ENCODE results near the gene LY86. TPM values are rescaled to one million over a fixed set of nuclear protein-coding genes. Genes with fewer than 3 reads are reported as not detected.

LY86 gene
- total RNA-seq, 1 experiment from 2014 or later = not detected

DNA sequence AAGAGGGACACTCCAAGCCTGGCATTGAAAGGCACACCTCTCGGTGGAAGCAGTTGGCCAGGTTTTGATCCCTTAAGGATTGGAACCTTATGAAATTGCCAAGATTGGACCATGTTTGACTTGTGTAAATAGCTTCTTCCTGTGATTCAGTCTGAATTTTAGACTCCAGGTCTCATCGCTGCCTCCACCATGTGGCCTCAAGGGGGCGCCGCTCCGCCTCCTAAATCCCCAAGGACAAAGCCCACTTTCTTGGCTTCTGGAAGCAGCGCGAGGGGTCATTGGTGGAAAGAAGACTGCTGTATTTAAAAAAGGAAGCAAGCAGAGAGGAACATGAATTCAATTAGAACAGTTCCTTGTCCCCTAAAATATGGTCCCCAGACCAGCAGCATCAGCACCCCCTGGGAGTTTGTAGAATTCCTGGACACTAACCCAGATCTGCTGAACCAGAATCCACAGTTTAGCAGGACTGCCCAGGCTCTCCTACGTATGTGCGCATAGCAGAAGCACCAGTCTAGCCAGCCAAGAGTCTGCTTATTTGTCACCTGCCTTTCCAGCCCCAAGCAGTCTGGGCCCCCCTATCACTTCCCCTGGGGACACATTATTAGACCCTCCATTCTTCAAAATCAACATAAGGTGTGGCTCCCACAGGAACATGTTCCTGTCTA, 108.5 kb downstream of the LY86 start:
- TF ChIP-seq, protein P1, sequence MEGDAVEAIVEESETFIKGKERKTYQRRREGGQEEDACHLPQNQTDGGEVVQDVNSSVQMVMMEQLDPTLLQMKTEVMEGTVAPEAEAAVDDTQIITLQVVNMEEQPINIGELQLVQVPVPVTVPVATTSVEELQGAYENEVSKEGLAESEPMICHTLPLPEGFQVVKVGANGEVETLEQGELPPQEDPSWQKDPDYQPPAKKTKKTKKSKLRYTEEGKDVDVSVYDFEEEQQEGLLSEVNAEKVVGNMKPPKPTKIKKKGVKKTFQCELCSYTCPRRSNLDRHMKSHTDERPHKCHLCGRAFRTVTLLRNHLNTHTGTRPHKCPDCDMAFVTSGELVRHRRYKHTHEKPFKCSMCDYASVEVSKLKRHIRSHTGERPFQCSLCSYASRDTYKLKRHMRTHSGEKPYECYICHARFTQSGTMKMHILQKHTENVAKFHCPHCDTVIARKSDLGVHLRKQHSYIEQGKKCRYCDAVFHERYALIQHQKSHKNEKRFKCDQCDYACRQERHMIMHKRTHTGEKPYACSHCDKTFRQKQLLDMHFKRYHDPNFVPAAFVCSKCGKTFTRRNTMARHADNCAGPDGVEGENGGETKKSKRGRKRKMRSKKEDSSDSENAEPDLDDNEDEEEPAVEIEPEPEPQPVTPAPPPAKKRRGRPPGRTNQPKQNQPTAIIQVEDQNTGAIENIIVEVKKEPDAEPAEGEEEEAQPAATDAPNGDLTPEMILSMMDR (IDR thresholded peaks at IDR 0.05; ENCODE audit: unreplicated experiment) = peak; percentile 48
- DNase-seq (ENCODE audit: unreplicated experiment) = peak; percentile 82
- intact Hi-C loops (cut with micrococcal nuclease) = no loop called here
- CTCF ChIA-PET = interaction anchor here (0.5 to 1.9 kb wide), 11 partner anchors 10 to 547 kb away, joined by 3 to 11 read pairs (median 5); no protein-coding TSS in a partner anchor
- Mint-ChIP-seq H3K4me3 (ENCODE audit: unreplicated experiment) (no peak overlapping the region), H3K9me3 (ENCODE audit: unreplicated experiment) (no peaks in the 10 kb centered on the region), H3K27me3 (ENCODE audit: insufficient read depth, unreplicated experiment) (no peaks in the 10 kb centered on the region), H3K36me3 (ENCODE audit: insufficient read depth, unreplicated experiment) (no peaks in the 10 kb centered on the region), H3K4me1 (ENCODE audit: insufficient read depth, unreplicated experiment) (peaks cover 50% of the 10 kb centered on the region), H3K27ac (ENCODE audit: low read depth, unreplicated experiment) (peak overlapping the region; percentile 97)
- BruUV-seq (replicated peaks) = no TSS peak
- POLR2A ChIA-PET = interaction anchor here (0.9 to 3.0 kb wide), 5 partner anchors 11 to 22 kb away, joined by 3 to 22 read pairs (median 4); no protein-coding TSS in a partner anchor

DNA sequence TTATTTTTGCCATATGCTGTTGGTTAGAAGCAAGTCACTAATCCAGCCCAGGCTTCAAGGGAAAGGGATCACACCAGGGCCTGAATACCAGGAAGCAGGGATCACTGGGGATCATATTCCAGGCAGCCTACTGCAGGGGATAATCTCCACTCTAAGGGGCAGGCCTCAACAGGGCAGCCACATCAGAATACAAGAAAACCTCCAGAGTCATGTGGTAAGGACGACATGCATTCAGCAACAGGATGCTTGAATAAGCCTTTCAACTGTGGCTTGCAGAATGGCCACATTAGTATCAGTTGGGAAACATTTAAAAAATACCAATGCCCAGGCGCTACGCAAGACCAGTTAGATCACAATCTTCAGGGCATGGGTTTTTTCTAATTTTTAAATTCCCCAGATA, 109.1 kb downstream of the LY86 start:
- DNase-seq (ENCODE audit: unreplicated experiment) = no peak
- no peaks in the 10 kb centered on the region for H3K9me3 Mint-ChIP-seq (ENCODE audit: unreplicated experiment)
- intact Hi-C loops (cut with micrococcal nuclease) = no loop called here
- ChIA-PET CTCF (interaction anchor here (1.4 kb wide), 1 partner anchor 106 kb away, joined by 5 read pairs; no protein-coding TSS in a partner anchor), POLR2A (interaction anchor here (0.7 to 2.8 kb wide), 2 partner anchors 10 to 555 kb away, joined by 3 to 16 read pairs; no protein-coding TSS in a partner anchor)
- no peak overlapping the region for H3K4me3 Mint-ChIP-seq (ENCODE audit: unreplicated experiment)
- H3K36me3 Mint-ChIP-seq (ENCODE audit: insufficient read depth, unreplicated experiment) = no peaks in the 10 kb centered on the region
- H3K27me3 Mint-ChIP-seq (ENCODE audit: insufficient read depth, unreplicated experiment) = no peaks in the 10 kb centered on the region
- no TSS peak for BruUV-seq (replicated peaks)
- H3K27ac Mint-ChIP-seq (ENCODE audit: low read depth, unreplicated experiment) = peak overlapping the region; percentile 97
- peaks cover 51% of the 10 kb centered on the region for H3K4me1 Mint-ChIP-seq (ENCODE audit: insufficient read depth, unreplicated experiment)
- TF ChIP-seq, protein P1 (IDR thresholded peaks at IDR 0.05; ENCODE audit: unreplicated experiment) = no peak

DNA sequence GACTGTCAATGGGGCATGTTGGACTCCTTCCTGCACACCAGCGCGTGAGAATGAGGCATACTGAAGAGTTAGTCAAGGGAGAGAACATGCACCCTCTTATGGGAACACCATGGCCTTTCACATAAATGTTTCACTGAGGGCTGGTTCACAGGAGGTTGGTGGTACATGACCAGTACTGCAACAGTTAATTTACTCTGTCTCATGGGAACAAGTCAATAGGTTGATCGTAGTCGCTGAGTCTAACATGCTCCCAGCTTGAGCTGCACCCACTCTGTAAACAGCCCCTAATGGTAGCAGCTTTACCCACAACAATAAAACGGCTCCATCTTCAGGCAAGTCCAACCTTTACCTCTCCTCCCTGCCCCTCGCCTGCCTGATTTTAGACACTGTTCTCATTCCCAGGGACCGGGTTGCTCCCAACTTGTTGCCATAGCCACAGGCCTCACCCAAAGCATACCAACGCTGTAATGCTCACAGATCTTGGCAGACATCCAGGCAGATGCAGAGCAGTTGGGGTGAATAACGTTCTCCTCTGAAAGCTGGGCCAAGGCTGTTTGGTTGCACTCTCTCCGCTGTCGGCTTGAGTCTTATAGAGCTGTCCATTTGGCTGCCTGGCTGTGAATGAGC, 111.3 kb downstream of the LY86 start:
- Mint-ChIP-seq H3K27ac (ENCODE audit: low read depth, unreplicated experiment) (peak overlapping the region; percentile 95), H3K9me3 (ENCODE audit: unreplicated experiment) (no peaks in the 10 kb centered on the region), H3K36me3 (ENCODE audit: insufficient read depth, unreplicated experiment) (no peaks in the 10 kb centered on the region), H3K27me3 (ENCODE audit: insufficient read depth, unreplicated experiment) (no peaks in the 10 kb centered on the region), H3K4me1 (ENCODE audit: insufficient read depth, unreplicated experiment) (peaks cover 42% of the 10 kb centered on the region), H3K4me3 (ENCODE audit: unreplicated experiment) (no peak overlapping the region)
- ChIA-PET POLR2A (interaction anchor here (0.6 to 3.4 kb wide), 20 partner anchors 9 to 560 kb away, joined by 3 to 29 read pairs (median 4); no protein-coding TSS in a partner anchor), CTCF (interaction anchor here (0.6 to 2.8 kb wide), 11 partner anchors 13 to 592 kb away, joined by 3 to 20 read pairs (median 3); no protein-coding TSS in a partner anchor)
- no TSS peak for BruUV-seq (replicated peaks)
- peak; percentile 98 for DNase-seq (ENCODE audit: unreplicated experiment)
- intact Hi-C loops (cut with micrococcal nuclease) = loop anchor here (1.0 to 5.0 kb wide), 3 partner anchors 13 to 143 kb away; no protein-coding TSS in a partner anchor
- TF ChIP-seq, protein P1 (IDR thresholded peaks at IDR 0.05; ENCODE audit: unreplicated experiment) = no peak
